Measurements from ENCODE around the gene OR2W3.

OR2W3 gene

DNA sequence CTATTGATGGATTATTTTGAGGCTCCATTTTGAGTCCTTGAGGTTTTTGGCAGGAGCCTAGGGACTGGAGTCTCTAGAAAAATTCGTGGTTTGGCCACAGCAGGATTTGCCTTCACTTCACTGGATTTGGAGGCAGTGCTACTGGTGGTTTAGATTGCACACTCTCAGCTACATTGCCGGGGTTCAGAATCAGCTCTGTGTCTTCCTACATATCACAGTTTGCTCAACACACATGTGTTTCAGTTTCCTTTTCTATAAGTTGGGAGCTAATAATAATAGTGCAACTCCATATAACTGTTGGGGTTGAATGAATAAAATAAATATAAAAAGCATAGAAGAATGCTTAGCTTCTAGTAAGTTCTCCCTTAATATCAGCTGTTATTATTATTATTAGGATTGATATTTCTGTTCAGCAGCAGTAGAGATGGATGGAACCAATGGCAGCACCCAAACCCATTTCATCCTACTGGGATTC, at the start of gene OR2W3:
TSS of gene OR2W3 (plus strand) at position 425 of the 475 bp plus-strand sequence. CDS start at position 425, 0 bp downstream.
- DNase-seq (ENCODE audit: low spot score), result no peak

DNA sequence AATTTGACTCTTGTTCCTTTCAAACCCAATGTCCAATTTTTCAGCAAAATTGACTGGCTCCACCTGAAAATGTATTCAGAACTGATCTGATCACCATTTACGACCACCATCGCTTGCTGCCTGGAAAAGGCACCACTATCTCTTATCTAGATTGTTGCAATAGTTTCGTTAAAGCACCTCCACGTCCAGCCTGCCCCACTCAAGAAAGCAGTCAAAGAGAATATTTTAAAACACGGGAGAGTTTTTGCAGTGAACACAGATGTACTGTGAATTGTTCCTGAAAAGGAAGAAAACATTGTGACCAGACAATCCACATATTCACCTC, 49.7 kb upstream of the OR2W3 start:
- DNase-seq (ENCODE audit: low spot score), result no peak

DNA sequence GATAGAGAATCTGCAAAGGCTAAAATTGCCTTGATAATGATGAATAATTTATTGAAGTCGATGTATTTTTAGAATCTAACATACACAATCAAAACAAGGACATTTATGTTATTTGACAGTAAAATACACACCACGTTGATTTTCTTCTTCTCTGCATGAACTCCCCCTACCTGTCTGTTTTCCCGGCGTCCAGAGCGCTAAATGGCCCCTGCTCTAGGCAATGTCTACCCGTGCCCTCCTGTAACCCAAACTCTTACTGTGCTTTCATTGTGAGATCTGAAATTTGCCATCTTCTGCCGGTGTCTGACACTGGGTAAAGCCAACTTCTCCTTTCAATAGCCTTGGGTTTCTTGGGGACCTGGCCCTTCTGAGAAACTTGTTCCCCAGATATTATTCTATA, 47.0 kb upstream of the OR2W3 start:
- DNase-seq (ENCODE audit: low spot score), result no peak

DNA sequence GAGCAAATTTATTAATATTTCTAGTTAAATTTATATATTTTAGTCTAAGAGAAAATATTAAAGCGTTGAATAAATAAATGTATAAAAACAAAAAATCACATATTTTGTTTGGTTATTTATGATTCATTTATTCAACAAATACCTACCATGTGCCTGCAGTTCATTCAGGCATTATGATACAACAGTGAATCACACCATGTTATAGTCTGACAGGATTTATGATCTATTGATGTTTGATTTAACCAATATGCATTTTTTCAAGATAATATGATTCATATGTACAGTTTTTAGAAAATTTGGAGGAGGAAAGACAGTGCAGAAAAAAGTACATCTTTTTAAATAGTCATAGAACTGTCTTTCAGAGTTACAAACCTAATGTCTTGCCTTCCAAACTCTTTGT, 45.8 kb upstream of the OR2W3 start:
- no peak for DNase-seq (ENCODE audit: low spot score)

DNA sequence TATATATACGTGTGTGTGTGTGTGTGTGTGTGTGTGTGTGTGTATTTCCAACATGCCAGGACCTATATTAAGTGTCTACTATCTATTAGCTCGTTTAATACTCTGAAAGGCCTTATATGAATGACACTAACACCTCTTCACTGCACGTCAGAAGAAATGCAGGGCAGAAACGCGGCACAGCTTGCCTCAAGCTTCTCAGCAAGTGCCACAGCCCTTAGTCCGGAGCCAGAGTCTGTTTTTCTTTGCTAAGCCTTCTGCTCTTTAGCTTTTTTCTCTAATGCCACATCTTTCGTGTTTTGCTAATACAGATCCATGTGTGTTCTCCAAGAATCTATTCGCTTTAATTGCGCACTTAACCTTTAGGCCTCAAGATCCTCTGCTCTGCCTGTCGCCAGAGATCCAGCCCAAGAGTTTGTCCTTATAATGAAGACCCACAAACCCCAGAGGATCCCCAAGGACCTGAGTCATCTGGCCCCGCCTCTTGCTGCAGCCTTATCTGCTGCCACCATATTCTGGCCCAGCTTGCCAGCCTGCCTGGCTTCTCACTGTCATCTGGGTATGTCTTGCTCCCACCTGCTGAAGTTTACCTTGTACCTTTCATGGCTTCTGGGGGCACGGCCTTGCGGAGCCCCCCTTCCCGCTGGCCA, 40.4 kb upstream of the OR2W3 start:
- DNase-seq (ENCODE audit: low spot score), result no peak

DNA sequence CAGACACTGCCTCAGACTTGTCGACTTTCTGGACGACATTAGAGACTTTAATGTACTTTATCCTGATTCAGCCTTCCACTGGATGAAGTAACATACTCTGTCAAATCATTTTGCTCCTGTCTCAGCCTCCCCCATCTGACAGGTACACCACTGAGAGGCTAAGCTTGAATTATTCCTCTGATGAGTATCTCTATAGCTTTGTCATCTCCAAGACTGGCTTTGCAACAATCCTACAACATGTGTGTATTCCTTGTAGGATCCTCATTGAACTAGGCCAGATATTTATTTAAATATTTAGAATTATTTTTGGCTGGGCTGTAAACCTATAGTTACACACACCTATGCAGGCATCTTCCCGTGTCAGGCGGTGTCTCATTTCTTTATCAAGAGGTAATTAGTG, 39.5 kb upstream of the OR2W3 start:
- no peak for DNase-seq (ENCODE audit: low spot score)

DNA sequence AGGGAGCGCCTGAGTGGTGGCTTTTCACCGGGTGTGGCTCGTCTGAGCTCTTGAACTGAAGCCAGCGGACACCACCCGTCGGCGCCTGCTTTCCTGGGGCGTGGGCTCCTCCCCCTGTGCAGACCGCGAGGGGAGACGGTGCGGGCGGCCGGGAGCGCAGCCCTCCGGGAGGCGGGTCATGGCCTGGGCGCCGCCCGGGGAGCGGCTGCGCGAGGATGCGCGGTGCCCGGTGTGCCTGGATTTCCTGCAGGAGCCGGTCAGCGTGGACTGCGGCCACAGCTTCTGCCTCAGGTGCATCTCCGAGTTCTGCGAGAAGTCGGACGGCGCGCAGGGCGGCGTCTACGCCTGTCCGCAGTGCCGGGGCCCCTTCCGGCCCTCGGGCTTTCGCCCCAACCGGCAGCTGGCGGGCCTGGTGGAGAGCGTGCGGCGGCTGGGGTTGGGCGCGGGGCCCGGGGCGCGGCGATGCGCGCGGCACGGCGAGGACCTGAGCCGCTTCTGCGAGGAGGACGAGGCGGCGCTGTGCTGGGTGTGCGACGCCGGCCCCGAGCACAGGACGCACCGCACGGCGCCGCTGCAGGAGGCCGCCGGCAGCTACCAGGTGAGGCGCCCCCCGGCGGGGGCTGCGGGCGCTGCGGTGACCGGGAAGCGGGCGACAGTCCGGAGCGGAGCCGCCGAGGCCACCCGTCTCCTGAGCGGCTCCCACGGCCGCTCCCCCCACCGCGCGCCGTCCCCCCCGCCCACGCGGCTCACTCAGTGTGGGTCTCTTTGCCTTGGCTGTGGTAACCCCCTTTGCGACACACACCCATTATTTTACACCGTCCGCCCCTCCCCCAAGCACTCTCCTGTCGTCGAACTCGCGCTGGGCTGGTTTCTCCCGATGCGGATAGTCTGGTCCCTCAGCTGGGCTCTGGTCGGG, 38.1 kb upstream of the OR2W3 start, which contains the start of gene TRIM58:
TSS of gene TRIM58 (plus strand) at position 119 of the 916 bp plus-strand sequence. CDS start at position 179, 60 bp downstream.
- peak; percentile 90 for DNase-seq (ENCODE audit: low spot score)

DNA sequence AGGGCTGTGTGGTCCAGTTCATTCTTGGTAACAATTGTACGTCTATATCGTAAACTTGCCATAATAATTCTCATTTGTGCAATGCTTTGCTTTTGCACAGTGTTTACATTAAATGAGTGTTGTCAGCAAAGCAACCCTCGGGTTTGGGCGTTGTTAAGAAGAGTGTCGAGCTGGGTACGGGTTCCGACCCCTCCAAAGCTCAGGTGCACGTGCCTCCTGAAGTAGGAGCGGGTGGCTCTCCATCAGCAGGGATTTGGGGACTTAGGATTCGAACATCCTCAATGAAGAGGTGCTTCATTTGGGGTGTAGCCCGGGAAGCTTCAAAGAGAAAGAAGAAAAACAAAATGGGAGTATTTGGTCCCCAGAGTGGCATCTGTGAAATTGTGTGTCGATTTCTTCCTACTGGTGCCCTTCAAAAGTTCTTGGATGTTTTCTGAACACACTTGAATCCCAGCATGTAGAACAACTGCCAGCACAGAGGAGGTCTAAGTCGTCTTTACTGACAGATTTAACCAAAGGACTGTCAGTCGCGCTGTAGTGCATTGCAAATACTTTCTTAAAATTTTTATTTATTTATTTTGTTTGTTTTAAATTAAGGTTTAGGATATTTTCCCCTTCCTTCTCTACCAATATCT, 37.3 kb upstream of the OR2W3 start:
- DNase-seq (ENCODE audit: low spot score), result no peak

DNA sequence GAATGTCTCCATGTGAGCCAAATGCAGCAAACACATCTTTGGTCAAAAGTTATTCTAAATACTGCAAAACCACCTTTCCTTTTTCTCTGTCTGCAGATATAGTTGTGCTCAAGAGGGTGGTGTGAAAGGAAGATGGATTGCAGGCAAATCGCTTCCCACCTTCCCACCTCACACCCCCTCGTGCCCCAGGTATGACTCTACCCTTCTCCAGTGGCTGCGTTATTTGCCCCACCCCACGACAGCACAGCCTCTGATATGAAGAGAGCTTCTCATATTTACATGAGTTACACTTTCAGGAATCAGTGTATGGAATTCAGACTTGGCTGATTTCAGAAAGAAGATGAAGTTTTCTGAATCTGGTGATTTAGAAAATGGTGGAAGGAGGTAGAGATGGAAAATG, 32.6 kb upstream of the OR2W3 start:
- no peak for DNase-seq (ENCODE audit: low spot score)

DNA sequence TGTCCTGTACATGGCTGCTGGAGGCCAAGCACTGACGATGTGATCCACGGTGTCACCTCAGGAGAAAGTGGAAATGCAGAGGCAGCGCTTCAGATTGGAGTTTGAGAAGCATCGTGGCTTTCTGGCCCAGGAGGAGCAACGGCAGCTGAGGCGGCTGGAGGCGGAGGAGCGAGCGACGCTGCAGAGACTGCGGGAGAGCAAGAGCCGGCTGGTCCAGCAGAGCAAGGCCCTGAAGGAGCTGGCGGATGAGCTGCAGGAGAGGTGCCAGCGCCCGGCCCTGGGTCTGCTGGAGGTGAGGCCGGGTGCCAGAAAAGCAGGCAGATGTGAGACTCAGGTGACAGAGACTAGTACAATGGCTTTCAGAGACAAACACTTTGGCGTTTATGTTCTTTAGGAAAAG, 30.7 kb upstream of the OR2W3 start:
- DNase-seq (ENCODE audit: low spot score), result no peak

DNA sequence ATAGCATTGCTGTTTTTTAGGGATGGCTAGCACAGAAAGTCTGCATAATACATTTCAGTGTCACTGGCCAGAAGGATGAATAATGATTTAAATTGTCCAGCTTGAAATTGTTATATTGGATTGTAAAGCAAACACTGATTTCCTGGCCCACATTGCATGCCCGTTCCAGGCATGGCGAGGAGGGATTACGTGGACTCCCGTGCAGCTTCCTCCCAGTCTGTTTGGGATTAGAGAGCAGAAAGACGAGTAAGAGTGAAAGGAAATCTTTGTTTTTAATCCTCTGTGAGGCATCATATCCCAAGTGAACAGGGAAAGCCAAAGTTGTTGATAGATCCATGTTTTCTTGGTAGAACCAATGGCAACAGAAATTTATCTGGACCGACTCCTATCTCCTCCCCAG, 30.0 kb upstream of the OR2W3 start:
- DNase-seq (ENCODE audit: low spot score), result no peak

DNA sequence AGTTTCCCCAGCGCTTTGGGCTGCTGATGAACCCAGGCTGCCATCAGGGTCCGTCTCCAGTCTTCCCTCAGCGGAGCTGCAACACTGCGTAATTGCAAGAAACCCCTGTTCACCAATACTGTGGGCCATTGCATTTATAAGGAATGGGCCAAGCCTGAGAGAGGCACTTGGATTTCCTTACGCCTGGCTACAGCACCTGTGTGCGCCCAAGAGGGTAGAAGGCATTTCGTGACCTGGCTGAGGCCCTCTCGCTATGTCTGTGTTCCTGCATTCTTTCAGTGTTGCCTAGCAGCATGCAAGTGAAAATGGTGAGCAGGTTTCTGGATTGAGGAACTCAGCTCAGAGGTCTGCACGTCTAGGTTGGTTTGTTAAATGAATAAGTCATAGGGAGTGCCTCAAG, 12.0 kb upstream of the OR2W3 start:
- no peak for DNase-seq (ENCODE audit: low spot score)

DNA sequence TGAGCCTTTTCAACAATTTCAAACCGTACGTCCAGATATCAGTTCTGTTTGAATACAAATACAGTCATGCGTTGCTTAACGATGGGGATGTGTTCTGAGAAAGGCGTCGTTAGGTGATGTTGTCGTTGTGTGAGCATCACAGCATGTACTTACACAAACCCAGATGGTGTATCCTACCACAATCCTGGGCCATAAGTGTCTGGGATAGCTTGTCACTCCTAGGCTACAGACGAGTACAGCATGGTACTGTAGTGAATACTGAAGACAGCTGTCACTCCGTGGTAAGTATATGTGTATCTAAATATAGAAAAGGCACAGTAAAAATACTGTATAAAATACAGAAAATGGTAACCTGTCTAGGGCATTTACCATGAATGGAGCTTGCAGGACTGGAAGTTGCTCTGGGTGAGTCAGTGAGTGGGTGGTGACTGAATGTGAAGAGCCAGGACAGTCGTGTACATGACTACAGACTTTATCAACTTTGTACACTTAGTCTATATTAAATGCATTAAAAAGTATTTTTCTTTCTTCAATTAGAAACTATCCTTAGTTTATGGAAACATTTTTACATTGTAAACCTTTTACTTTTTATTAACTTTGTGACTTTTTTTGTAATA, 10.5 kb upstream of the OR2W3 start:
- DNase-seq (ENCODE audit: low spot score), result no peak

DNA sequence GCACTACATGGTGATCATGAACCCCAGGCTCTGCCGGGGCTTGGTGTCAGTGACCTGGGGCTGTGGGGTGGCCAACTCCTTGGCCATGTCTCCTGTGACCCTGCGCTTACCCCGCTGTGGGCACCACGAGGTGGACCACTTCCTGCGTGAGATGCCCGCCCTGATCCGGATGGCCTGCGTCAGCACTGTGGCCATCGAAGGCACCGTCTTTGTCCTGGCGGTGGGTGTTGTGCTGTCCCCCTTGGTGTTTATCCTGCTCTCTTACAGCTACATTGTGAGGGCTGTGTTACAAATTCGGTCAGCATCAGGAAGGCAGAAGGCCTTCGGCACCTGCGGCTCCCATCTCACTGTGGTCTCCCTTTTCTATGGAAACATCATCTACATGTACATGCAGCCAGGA, 589 bp downstream of the OR2W3 start:
- no peak for DNase-seq (ENCODE audit: low spot score)

DNA sequence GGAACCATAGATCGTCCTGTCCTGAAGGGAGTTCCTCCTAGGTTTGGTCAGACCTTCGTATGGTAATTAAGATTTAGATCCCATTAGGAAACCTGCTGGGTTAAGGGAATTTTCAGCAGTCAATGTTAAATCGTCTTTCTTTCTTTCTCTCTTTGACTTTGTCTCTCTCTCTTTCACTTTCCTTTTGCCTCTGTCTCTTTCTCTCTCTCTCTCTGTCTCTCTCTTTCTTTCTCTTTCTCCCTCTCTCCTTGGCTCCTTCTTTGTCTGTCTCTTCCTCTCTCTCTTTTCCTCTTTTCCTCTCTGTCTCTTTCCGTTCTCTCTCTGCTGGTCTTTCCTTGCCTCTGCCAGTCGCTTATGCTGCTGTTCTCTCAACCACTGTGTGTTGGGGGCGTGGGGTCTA, 8.7 kb downstream of the OR2W3 start:
- no peak for DNase-seq (ENCODE audit: low spot score)

DNA sequence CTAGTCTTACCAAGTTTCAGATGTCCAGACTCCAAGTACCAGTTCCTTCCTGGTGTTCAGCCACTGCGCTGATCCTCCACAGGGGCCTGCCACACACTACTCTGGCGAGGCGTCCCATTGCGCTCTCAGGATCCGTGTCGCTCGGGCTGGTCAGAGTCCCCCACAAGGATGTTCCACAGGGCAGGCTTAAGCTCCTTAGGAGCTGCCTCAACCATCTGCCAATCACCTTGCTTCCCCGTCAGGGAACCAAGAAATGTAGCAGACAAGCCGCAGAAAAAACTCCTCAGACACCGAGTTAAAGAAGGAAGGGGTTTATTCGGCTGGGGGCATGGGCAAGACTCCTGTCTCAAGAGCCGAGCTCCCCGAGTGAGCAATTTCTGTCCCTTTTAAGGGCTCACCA, 9.8 kb downstream of the OR2W3 start:
- no peak for DNase-seq (ENCODE audit: low spot score)

DNA sequence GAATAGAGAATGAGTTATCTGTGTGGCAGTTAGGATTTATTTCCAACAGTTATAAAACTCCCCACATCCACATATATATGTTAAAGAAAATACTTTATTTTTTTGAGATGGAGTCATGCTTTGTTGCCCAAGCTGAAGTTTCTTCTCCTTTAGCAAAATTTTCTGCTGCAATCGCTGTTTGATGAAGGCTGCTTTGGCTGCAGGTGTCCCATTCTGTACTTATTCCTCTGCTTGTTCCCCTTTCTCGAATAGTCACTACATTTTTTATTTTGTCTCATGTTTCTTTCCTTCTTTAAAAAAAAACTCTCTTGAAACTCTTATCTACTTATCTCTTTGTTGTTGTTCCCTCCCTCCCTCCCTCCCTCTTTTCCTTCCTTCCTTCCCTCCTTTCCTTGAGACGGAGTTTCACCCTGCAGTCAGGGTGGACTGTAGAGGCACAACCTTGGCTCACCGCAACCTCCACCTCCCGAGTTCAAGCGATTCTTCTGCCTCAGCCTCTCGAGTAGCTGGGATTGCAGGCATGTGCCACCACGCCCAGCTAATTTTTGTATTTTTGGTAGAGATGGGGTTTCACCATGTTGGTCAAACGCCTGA, 10.6 kb downstream of the OR2W3 start:
- no peak for DNase-seq (ENCODE audit: low spot score)

DNA sequence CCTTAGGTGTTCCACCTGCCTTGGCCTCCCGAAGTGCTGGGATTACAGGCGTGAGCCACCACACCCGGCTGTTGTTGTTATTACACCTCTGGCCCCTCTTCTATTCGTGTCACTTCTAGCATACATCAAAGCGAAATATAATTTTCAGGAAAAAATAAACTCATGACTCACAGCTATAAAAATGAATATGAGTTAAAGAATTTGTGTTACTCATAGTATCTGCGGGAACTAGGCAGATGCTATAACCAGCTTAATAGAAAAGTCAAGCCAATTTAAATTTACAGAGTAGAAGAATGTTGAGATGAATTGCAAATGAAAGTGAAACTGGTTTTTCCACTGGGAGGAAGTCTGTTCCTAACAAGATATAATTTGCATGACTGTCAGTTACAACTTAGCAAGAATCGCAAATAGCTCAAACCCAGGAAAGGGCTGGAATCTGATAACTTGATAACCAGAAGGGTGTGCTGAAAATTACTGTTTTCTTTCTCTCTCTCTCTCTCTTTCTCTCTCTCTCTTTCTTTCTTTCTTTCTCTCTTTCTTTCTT, 11.2 kb downstream of the OR2W3 start:
- DNase-seq (ENCODE audit: low spot score), result peak; percentile 87

DNA sequence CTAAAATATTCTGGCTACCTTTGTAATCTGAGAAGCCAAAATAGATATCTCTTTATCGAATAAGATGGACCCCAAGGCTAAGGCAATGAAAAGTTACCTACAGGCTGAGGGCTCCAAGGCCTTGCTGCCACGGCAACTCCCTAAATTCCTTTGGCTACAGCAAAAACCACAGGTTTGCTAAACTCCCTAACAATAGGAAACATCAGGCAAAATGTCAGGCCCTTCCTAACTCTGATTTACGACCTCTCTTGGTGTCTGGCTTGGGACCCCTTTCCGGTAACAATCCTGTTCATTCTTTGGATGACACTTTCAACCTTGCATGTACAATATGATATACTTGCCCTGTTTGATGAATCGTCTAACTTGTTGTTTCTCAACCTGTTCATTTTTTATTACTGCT, 13.4 kb downstream of the OR2W3 start:
- no peak for DNase-seq (ENCODE audit: low spot score)

DNA sequence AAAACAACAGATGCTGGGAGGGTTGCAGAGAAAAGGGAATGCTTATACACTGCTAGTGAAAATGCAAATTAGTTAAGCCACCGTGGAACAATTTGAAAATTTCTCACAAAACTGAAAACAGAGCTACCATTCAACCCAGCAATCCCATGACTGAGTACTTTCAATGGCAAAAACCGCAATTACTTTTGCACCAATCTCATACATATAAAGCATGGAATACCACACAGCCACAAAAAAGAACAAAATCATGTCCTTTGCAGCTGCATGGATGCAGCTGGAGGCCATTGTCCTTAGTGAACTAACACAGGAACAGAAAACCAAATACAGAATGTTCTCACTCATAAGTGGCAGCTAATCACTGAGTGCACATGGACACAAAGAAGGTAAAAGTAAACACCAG, 18.4 kb downstream of the OR2W3 start:
- no peak for DNase-seq (ENCODE audit: low spot score)

DNA sequence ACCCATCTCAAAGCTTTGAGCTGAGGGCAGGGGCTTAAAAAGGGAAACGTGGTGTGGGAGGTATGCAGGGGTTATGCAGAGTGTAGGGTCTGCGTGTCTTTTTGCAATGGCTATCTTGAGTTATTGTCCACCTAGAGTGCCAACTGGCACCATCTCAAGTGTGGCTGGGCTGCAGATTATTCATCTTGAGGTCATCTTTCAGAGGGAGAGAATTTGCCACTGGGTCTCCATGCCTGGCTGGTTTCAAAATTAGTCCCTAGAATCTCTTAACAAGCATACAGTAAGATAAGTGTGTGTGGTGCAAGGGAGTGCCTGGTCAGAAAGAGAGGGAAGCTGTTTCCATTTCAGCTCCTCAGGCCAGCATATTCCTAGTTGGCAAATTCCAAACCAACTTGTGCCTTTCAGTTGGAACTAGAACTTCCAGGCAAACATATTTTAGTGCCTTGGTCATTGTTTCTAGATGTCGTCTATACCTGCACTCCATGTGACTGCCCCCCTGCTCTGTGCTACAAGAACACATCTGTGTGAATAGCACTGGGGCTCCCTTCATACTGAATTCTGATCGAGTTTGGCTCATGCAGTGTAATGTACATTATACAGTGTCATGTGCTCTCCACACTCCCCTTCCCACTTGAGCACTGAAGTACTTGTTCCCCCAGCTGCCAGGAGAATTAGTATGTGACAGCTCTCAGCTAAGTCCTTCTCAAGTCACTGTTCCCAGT, 19.7 kb downstream of the OR2W3 start:
- DNase-seq (ENCODE audit: low spot score), result no peak
